HG03095 (cell line): ENCODE data around the gene HYLS1.
A peak's percentile ranks its signal among the peaks of the same experiment; 100 is the strongest.
"Not testable (repeated sequence)": the region's sequence is repeated elsewhere in the genome, so short reads cannot be mapped to it uniquely, and the experiment has no call there.

Experiments
- ATAC-seq: cut with Tn5 transposase; IDR thresholded peaks from one replicate; pipeline ENCODE4 v1.9.1; 2021; ENCODE audit warnings: moderate library complexity; ENCODE audit not compliant: unreplicated experiment

The HYLS1 gene, protein sequence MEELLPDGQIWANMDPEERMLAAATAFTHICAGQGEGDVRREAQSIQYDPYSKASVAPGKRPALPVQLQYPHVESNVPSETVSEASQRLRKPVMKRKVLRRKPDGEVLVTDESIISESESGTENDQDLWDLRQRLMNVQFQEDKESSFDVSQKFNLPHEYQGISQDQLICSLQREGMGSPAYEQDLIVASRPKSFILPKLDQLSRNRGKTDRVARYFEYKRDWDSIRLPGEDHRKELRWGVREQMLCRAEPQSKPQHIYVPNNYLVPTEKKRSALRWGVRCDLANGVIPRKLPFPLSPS

DNA sequence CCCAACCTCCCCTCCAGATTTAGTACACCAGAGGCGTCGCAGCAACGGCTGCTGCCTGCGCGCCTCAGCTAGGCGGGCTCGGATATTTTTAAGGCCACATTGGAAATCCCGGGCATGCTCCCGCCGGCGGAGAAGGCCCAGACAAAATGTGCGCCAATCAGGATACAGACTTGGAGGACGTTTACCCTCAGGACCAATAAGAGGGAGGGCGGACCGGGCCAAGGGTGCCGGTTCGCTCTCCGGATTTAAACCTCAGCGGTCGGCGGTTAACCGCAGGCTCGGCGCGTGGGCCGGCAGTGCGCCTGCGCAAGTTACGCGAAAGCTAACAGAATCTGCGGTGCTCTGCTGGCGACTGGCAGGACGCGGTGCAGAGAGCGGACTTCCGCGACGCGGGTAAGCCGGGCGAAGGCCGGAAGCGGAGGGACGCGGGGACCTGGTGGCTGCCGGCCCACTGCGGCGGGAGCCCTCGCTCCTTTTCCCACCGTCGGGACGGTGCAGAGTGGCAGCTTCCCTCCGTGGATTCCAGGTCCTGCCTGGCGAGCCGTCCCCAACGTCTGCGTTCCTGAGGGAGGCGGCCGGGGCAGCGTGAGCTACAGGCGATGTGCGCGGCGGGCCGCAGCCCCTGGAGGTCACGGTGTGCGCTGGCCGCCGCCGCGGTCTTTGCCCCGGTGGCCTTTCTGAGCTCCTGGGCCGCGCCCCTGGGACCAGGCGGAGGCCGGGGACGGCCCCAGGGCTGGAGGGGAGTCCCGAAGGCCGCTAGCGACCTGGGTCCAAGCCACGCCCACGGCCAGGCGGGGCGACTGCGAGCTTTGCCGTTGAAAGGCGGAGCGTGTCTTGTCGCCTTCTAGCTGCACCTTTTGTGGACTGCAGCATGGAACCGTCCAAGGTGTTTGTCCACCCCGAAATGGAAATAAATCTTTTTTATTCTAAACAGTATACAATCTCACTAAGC lies at the start of gene HYLS1:
HYLS1 (plus strand) TSS at position 296 of the 952 bp plus-strand sequence. CDS start 11,701 bp downstream, outside the sequence.
- peak; percentile 83 for ATAC-seq

DNA sequence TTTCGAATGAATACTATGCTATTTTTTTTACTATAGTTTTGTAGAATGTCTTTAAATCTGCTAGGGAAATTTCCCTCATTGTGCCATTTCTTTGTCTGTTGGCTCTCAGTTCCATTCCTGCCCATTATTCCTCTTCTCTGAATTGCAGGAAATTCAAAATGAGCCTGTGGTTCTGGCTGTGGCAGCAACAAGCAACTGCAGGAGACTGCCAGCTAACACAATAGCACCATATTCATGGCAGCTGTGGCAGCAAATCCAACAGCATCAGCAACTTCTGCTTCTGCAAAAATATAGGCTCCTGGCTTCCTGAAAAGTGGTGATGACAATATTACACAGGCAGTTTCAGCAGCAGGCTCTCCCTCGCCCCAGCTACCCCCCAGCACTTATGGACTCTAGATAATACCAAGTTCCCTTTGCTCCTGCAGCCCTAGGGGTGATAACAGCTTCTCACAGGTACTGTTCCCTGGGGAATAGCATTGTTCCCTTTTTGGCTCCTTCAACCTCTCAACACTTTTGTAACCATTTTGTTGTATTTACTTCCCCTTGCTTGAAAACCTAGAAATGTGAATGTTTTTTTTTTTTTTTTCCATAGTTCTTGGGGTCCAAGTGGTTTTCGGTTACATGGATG lies 45.0 kb upstream of the HYLS1 start:
- no peak for ATAC-seq

DNA sequence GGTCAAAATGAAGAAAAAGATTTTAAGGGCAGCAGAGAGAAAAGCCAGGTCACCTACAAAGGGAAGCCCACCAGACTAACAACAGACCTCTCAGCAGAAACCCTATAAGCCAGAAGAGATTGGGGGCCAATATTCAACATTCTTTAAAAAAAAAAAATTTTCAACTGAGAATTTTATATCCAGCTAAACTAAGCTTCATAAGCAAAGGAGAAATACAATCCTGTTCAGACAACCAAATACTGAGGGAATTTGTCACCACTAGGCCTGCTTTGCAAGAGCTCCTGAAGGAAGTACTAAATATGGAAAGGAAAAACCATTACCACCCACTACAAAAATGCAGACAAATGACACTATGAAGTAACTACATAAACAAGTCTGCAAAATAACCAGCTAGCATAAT lies 41.3 kb upstream of the HYLS1 start:
- ATAC-seq = no peak

DNA sequence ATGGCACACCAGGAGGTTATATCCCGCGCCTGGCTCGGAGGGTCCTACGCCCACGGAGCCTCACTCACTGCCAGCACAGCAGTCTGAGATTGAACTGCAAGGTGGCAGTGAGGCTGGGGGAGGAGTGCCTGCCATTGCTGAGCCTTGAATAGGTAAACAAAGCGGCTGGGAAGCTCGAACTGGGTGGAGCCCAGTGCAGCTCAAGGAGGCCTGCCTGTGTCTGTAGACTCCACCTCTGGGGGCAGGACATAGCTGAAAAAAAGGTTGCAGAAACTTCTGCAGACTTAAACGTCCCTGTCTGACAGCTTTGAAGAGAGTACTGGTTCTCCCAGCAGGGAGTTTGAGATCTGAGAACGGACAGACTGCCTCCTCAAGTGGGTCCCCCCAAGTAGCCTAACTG lies 29.8 kb upstream of the HYLS1 start:
- not testable (repeated sequence) for ATAC-seq

DNA sequence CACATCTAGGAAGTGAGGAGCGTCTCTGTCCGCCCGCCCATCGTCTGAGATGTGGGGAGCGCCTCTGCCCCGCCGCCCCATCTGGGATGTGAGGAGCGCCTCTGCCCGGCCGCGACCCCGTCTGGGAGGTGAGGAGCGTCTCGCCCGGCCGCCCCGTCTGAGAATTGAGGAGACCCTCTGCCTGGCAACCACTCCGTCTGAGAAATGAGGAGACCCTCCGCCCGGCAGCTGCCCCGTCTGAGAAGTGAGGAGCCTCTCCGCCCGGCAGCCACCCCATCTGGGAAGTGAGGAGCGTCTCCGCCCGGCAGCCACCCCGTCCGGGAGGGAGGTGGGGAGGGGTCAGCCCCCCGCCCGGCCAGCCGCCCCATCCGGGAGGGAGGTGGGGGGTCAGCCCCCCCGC lies 24.7 kb upstream of the HYLS1 start:
- ATAC-seq = not testable (repeated sequence)

DNA sequence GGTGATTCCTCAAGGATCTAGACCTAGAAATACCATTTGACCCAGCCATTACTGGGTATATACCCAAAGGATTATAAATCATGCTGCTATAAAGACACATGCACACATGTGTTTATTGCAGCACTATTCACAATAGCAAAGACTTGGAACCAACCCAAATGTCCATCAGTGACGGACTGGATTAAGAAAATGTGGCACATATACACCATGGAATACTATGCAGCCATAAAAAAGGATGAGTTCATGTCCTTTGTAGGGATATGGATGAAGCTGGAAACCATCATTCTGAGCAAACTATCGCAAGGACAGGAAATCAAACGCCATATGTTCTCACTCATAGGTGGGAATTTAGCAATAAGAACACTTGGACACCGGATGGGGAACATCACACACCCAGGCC lies 22.1 kb upstream of the HYLS1 start:
- not testable (repeated sequence) for ATAC-seq

DNA sequence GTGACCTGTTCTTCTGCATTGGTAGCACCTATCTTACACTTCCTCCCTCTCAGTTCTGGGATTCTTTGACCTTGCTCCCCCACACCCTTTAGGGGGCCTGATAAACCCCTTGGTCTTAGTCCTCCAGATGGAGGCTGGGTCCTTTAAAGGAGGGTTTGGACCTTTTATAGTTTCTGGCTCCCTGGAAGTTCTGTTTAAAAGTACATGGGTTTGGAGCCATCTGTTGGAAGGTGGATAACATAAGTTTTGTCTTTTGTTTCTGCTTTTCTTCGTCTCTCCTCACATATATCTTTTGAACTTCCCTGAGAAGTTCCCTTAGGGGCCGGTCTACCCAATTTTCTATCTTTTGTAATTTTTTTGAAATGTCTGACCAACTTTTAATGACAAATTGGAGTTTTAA lies 17.9 kb upstream of the HYLS1 start:
- ATAC-seq = no peak

DNA sequence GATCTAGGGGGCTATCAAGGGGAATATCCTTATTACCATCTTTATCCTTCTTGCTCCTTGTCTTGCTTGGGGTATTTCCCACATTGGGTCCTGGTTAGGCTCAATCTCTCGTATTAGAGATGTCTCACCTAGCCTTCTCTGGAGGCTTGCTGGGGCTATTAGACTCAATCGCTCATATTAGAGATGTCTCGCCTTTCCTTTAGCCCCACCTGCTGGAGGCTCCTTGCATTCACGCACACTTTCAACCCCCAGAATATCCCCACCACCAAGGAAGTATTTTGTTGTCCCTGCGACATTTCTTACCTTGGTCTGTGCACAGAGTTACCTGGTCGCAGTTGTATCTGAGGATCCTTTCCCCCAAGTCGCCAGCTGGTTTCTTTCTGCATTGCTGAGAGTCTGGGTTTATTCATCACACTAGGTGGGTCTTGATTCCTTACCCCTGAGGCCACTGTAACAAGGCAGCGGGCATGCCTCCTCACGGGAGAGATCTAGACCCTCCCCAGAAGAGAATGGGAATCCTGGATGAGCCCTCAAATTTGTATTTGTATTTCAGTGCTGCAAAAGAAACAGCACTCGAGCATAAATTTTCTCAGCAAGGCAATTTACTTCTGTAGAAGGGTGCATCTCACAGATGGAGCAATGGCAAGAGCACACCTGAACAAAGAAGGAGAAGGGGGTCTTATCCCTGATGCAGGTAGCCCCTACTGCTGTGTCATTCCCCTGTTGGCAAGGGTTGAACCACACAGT lies 15.9 kb upstream of the HYLS1 start:
- ATAC-seq = no peak

DNA sequence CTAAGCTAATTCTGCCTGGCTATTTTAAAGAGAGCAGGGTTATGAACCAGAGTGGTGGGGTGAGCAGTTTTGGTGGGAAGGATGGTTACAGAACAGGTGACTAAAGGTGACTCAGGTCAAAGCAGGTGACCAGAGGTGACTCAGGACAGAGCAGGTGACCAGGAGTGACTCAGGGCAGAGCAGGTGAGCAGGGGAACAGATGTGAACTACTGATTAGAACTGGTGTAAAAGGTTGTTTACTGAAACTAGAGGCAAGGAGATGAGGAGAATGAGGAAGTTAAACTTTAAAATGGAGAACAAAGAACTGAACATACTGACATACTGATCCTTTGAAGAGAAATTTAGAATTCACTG lies 15.4 kb upstream of the HYLS1 start:
- ATAC-seq = no peak

DNA sequence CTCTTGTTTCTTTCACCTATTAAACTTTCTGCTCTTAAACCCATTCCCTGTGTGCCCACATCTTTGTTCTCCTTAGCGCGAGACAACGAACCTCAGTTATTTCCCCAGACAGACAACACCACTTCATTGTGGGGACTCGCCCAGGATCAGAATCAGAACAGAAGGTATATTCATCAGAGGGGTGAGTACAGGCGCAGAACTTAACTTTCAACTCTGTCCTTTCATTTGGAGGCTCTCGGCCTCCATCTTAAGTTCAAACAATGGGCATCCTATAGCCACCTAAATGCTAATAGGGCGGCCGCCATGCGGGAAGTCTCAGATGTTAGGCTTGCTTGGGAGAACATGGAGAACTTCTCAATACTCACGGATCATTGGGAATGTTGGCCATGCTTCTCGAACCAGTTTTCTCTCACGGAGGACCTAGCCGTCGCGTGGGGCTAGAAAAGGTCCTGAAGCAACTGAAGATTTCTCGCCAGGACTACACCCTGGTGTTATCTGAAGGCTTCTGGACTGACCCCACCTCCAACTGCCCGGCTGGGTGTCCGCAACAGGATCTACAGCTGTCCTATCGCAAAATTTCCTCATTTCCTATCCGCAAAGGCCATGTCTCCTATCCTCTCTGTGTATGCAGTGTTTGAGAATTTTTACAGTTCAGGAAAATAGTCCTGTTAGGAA lies 13.4 kb upstream of the HYLS1 start:
- peak; percentile 13 for ATAC-seq

DNA sequence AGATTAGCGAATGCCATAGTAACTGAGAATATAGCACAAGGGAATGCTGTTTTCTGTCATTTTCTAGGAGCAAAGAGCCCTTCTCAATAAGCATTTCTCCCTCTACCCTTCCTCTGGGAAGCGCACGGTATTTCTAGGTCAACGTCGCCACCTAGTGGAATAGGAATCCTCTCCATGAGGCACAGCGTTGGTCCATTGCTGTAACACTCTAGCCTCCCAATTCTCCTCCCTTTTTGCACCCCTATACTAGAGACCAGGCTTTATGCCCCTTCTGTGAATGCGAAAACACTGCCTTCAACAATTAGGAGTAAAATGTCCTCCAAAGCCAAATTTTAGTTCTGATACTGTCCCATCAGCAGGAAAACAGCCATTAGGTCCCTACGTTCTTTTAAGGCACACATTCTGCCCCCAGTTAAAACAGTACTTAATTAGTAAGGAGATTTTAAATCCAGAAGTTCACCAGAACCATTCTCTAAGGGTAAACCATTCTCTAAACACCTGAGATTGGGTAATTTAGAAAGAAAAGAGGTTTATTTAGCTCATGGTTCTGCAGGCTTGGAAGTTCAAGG lies 12.8 kb upstream of the HYLS1 start:
- ATAC-seq = peak; percentile 87

DNA sequence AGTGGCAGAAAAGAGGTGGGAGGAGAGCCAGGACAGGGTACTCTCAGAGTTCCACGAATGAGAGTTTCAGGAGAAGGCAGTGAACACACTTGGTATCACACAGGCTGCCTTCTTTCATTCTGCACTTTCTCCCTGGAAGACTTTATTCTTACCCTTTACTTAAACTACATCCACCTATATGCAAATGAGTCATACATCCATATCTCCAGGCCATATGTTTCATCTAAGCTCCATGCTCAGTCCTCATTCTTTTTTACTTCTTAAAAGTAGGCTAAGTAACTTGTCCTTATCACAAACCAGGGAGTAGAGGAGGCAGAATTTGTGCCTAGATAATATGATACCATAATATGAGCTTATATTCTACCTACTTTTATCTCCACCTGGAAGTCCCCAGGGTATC lies 6.2 kb upstream of the HYLS1 start:
- ATAC-seq = no peak

DNA sequence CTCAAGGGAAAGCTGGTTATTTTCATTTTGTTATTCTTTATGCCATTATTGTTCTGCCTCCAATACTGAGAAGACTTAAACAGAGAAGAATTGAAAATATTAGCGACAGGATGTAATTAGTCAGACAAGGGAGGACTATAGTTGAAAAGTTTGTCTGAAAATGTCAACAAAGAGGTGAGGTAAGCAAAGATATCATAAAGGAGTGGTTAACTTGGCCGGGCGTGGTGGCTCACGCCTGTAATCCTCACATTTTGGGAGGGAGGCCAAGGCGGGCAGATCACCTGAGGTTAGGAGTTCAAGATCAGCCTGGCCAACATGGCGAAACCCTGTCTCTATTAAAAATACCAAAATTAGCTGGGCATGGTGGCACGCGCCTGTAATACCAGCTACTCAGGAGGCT lies 4.1 kb upstream of the HYLS1 start:
- no peak for ATAC-seq

DNA sequence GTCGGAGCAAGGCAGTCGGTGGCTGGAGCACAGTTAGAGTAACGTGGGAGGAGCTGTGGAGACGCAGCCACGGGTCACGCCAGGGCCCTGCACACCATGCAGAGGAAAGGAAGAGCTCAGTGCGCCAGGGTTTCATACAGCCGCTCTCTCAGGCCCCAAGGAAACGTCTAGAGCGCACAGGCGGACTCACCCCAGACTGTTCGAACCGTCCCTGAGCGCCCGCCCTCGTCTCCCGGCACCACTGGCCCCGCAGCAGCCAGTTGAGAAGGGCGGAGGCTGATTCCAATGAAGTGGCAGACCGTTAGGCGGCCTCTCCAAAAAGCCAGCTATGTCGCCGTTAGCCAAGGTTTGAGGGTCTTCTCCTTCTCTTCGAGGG lies 483 bp upstream of the HYLS1 start:
- ATAC-seq = peak; percentile 23

DNA sequence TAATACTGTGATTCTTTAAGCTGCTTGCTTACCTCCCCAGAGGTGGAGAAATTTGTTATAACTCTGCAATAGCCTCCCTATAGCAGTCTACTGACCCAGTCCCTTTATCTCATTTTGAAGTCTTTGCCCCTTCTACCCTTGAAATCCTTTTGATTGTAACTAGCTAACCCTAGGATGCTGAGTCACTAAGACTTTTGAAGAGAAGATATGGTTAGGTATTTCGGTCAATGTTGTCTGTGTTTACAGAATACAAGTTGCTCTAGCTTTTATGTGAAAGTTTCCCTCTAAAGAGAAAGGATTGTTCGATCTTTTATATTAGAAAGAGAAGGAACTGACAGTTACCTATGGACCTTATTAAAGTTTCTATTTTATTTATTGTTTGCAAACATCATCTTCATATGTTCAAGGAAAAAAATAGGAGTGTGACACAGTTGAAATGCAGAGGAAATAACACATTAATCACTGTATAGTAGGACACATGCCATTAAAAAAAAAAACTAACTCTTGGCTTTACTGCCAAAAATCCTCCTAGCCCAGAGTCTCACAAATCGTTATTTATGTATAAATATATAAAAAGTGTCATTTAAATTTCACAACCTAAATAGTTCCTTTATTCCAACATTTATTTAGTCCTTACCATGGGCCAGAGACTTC lies 3.1 kb downstream of the HYLS1 start:
- no peak for ATAC-seq

DNA sequence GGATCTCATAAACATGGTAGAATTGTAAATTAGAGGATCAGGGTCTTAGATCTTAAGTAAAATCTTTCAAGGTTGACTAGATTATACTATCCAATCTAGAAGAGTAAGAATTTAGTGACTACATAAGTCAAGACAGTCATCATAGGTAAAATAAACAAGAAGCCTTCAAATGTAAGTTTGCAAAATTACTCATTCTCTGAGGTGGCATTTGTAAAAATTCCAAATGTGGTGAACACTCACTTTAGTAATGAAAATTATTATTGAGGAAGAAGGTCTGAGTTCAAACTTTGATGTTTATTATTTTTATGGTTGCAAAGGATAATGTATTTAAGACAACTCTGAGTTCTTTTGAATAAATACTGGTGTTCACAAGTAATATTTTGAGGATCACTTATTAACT lies 4.6 kb downstream of the HYLS1 start:
- ATAC-seq = no peak

DNA sequence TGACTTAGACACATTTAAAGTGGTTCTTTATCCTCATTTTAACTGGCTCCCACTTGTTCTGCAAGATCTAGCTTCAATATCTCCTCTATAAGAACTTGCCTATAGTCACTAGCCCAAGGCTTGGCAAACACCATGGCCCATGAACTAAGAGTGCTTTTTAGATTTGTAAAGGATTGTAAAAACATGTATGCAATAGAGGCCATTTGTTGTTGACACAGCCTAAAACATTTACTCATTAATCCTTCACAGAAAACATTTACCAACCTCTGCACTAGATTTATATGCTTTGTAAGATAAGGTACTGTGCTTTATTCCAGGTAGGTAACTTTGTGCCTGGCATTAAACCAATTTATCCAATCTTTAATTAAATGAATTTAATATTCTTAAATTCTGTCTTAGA lies 5.5 kb downstream of the HYLS1 start:
- ATAC-seq = no peak

DNA sequence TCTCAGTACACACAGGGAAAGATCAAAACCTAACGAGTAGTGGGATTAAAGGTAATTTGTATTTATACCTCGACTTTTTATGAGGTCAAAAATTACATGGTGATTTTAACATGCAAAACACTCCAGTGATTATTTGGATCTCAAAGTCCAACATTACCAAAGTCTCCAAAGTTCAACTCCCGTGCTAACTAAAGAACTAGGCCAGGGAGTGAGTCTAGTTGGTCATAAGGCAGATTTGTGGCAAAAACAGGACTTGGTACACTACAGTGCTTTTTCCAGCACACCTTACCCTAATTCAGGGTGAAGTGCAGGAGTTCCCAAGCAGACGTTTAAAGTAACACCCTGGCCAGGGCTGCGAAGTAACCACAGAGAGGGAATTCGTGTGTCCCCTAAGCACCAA lies 14.4 kb downstream of the HYLS1 start:
- ATAC-seq = no peak

DNA sequence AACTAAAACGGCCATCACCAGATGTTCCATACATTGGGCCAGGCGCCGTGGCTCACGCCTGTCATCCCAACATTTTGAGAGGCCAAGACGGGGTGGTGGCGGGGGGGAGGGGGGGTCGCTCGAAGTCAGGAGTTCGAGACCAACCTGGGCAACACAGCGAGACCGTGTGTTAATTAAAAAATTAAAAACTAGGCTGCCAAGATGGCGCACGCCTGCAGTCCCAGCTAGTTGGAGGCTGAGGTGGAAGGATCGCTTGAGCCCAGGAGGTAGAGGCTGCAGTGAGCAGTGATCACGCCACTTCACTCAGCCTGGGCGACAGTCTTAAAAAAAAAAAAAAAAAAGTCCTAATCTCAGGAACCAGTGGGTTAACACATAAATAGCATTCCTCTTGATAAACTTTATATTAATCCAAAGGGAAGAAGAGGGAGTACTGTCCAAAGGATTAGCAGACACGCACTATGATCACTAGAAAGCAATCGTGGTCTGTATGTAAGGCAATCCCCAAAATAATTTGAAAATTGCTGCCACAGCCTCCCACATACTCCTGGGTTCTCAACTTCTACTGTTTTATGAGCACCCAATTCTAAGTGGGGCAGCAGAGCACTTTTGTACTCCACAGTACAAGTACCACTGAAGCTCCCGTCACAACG lies 14.9 kb downstream of the HYLS1 start:
- no peak for ATAC-seq
